K562 (cell line): ENCODE results near the gene UBXN1.

ENCODE experiments used
- BCL6 ChIP-seq: fragments of 250-450 bp; sonication (Bioruptor Pico); IDR thresholded peaks from 2 replicates; pipeline ENCODE4 v1.4.0; 2020
- CAMTA2 ChIP-seq: fragments of 250-450 bp; sonication (Bioruptor Pico); conservative IDR thresholded peaks from 2 replicates; pipeline ENCODE4 v1.5.1; 2022
- PML ChIP-seq: IDR thresholded peaks from 2 replicates; pipeline ENCODE4 v1.6.1; 2012; ENCODE audit warnings: low read length, inconsistent platforms
- SMARCA5 ChIP-seq: fragments of 450-650 bp; IDR thresholded peaks from 2 replicates; pipeline ENCODE4 v1.6.1; 2016
- TF ChIP-seq, protein P1 (sequence below), 3 experiments: IDR thresholded peaks in 2 of 3; conservative IDR thresholded peaks in 1 of 3; 2 replicates each; pipeline ENCODE4 v1.5.1; 2011 to 2012; ENCODE audit warnings: low read length in 3 of 3, mild to moderate bottlenecking in 3 of 3, control low read depth in 2 of 3, improper control_type of control experiment in 1 of 3, inconsistent platforms in 1 of 3, low read depth in 1 of 3, mixed read lengths in 1 of 3, moderate library complexity in 1 of 3; ENCODE audit not compliant: insufficient read depth in 2 of 3

GRCh38 chr11:62725646-62726045, 46.8 kb upstream of the UBXN1 start:
- TF ChIP-seq SMARCA5 (no peak), BCL6 (no peak), CAMTA2 (CRISPR knock-in tag) (no peak), PML (no peak)
- TF ChIP-seq, protein P1, sequence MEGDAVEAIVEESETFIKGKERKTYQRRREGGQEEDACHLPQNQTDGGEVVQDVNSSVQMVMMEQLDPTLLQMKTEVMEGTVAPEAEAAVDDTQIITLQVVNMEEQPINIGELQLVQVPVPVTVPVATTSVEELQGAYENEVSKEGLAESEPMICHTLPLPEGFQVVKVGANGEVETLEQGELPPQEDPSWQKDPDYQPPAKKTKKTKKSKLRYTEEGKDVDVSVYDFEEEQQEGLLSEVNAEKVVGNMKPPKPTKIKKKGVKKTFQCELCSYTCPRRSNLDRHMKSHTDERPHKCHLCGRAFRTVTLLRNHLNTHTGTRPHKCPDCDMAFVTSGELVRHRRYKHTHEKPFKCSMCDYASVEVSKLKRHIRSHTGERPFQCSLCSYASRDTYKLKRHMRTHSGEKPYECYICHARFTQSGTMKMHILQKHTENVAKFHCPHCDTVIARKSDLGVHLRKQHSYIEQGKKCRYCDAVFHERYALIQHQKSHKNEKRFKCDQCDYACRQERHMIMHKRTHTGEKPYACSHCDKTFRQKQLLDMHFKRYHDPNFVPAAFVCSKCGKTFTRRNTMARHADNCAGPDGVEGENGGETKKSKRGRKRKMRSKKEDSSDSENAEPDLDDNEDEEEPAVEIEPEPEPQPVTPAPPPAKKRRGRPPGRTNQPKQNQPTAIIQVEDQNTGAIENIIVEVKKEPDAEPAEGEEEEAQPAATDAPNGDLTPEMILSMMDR (IDR thresholded peaks at IDR 0.05 in 2 of 3, conservative IDR thresholded peaks at IDR 0.05 in 1 of 3; ENCODE audit: insufficient read depth in 2 of 3, low read depth in 1 of 3, low read length in 3 of 3), result no peak
